T47D (cell line): ENCODE measurements around the gene DPF3.

Experiments used
- DNase-seq, 2 experiments: peaks; one replicate each; pipeline versions ENCODE4 v3.0.0 to v3.0.0-alpha.2; 2011 to 2012; ENCODE audit warnings: low read depth in 1 of 2, low spot score in 1 of 2
- JUND ChIP-seq: IDR thresholded peaks from 2 replicates; pipeline ENCODE4 v1.6.1; 2012; ENCODE audit warnings: low read depth
- in situ Hi-C: cut with HindIII; loops from 2 replicates; pipeline ENCODE4 v1.10.0; 2016; ENCODE audit warnings: low sequenced_read_pairs, low pct_unique_long_range_greater_than_20kb

Gene DPF3

DNA sequence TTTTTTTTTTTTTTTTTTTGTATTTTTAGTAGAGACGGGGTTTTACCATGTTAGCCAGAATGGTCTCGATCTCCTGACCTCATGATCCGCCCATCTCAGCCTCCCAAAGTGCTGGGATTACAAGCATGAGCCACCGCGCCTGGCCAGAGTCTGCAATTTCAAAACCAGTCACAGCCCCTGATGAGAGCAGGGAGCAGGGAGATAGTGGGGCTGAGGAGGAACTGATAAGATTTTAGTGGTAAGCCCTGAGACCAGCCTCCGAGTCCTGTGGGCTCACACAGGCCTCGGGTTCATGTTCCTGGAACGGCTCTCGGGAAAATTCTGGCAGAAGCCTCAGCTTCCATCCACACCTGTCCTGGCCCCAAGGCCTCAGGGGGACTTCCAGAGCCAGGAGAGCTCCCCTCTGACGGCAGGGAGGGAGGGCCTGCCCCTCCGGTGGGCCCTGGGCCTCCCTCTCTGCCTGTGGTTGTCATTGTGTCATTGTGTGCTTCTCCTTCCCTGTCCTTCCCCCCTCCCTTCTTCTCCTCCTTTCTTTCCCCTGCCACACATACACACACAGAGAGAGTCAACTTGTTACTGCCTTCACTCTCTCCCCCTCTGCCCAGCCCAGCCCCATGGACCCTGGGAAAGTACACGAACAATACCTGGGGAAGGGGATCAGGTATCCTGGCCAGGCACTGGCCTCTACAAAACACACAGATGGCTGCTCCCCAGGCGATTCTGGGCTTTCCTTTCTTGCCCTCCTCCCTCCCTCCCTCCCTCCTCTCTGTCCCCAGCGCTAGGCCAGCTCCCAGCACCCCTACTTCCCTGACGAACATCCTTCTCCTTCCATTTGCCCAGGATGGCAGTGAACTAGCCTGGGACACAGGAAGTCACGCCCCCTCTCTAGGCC, 294.1 kb downstream of the DPF3 start:
- no peak for DNase-seq
- no peak for TF ChIP-seq JUND
- in situ Hi-C loops = no loop called here

DNA sequence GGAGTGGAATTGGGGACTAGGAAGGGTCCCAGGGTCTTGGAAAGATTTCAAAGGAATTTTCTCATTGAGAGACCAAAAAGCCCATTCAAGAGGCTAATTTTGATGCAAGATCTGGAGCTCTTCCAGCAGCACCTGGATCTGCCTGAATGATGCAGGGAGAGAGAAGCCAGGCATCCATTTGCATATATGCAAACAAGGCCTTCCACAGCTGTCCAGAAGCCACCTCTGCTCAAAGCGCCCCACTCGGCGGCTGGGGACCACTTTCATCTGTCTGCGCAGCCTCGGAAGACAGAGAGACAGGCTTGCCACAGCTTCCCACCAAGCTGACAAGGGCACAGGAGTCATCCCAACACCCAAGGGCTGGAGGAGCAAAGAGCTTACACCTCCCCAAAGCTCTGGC, 295.6 kb downstream of the DPF3 start:
- no peak for DNase-seq
- in situ Hi-C loops = no loop called here
- TF ChIP-seq JUND = no peak

DNA sequence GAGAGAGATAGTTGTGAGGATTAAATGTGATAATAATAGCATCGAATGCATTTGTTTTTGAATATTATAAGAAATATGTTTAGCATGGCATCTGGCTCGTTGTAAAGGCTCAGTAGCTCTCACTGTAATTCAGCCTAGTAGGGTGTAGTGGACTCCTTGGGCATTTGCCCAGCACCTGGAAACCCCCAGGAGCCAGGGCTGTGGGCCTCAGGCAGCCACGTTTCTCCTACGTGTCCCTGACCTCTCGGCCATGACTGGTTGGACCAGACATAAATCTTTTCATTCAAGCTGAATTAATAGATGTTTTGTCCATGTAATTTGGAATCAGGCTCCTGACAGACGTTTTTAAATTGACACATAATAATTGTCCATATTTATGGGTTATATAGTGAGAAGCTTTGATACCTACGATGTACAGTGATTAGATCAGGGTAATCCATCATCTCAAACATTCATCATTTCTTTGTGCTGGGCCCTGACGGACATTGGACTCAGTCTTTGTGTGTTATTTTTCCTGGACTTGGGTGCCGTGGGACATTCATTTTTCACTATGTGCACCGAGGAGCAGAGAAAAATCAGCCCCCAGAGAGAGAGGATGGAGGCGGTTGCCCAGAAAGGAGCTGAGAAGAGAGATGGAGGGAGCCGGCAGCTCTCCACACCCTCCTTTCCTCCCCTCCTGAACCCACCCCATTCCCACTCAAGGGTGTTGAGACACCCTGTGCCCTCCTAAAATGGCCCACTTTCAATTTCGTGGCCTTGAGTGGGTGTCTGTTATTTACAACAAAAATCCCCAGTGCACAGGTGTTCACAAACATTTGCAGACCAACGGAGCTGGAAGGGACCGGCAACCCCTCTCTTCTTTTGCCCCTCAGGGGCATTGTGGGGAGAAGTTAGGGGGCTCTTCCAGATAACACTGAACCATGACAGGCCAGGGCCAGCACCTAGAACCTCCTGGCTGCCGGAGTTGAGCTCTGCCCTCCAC, 296.4 kb downstream of the DPF3 start:
- TF ChIP-seq JUND = no peak
- no peak for DNase-seq
- in situ Hi-C loops = no loop called here

DNA sequence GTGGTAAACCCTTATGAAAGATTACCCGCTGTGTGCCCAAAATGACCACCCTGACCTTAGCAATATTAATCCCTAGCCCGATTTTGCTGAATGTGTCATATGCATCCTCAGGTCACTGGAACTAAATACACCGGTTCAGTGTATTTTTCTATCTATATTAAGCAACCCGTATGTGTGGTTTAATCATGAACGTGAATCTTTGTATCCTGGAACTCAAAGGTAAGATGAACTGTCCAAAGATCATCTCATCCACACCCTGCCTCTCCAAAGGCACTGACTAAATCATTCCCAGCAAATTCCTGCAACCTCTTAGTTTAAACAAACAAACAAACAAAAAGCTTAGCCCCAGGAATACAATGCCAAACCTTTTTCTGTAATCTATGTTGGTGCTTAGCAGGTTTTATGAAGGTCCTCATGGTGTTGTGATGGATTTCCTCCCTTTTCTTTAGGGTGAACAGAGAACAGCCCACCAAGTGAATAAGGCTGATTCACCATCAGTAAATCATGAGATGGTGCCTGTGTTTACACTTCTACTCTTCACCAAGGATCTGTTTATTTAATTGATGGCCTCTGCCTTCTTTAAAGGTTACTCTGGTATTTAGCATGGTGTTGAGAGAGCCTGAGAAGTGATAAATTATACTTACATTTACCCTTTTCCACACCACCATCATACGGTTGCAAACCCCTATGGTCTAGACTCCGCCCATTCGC, 298.6 kb downstream of the DPF3 start:
- in situ Hi-C loops = no loop called here
- no peak for DNase-seq
- no peak for TF ChIP-seq JUND

DNA sequence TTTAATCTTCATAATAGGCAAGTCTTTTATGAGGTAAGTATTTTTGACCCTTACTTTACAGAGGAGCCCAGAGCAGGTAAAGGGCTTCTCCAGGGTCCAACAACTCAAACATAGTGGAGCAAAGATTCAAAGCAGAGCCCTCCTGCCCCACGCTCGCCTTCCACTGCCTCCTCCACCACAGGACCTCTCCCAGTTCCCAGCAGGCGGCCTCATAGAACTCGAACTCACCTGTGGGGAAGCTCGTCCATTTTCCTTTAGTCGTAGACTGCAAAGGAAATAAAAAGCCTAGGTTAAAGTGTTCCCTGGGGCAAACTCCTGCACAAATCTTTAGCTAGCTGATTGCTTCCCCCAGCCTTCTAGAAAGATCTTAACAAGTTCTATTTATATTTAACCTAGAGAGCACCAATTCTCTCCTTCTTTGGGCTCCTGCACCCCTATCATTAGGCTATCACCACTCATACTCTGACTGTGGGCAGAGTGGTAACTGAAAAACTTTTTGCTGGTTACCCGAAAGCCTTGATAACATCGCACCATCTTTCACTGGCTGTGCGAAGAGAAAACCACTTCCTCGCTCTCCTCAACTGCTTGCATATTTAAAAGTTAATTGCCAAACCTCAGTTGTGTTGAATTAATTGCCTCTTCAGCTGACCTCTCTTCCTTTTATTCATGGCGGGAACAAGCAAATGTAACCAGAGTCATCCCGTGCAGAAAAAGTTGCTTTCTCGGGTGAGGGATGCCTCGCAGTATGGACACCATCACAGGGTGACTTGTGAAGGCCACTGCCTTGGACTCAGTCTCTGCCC, 299.6 kb downstream of the DPF3 start:
- DNase-seq = no peak
- in situ Hi-C loops = no loop called here
- TF ChIP-seq JUND = no peak

DNA sequence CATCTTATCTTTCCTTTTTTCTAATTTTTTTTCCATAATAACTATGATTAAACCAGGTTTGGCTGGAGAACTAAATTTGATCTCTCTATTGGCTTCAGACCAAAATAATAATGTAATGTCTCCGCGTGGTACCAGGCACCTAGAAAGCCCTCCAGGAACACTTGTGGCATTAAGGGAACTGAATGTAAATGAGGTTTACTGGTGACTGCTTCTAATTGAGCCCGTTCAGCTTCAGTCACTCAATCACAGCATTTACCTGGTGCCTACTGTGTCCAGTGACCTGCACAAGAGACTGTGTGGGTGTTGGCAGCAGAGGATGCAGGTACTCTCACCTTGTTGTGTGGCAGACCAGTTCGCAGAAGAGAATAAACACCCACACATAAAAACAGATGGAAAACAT, 302.5 kb downstream of the DPF3 start:
- no peak for DNase-seq
- no peak for TF ChIP-seq JUND
- in situ Hi-C loops = no loop called here

DNA sequence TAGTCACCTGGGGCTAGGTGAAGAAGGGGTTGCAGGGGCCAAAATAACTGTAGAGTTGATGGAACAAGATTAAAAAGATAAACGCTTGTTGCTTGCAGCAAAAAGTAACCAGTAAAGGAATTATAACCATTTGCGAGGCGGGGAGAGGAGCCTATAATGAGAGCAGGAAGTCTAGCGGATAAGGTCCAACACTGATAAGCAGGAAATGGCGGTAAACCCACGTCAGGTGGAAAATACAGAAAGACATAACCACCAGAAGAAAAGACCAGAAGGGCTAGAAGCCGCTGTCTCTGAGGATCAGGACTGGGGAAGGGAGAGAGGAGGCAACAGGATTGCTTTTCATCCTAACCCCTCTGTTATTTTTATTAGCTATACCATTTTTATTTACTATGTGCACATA, 303.3 kb downstream of the DPF3 start:
- in situ Hi-C loops = no loop called here
- no peak for DNase-seq
- no peak for TF ChIP-seq JUND

DNA sequence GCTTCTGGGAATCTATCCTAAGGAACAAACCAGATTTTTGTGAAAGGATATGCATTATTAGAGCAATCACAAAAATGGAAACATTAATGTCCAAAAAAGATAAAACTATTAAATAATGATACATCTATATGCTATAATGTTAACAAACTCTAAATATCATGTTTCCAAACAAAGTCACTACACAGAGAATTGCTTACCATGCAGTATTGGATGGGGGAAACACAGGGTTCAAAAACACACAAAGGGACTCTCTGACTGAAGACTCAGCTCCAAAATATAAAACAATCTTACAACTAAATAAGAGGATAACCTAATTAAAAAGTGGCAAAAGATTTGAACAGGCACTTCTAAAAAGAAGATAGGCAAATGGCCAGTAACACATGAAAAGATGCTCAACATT, 304.2 kb downstream of the DPF3 start:
- in situ Hi-C loops = no loop called here
- TF ChIP-seq JUND = no peak
- no peak for DNase-seq

DNA sequence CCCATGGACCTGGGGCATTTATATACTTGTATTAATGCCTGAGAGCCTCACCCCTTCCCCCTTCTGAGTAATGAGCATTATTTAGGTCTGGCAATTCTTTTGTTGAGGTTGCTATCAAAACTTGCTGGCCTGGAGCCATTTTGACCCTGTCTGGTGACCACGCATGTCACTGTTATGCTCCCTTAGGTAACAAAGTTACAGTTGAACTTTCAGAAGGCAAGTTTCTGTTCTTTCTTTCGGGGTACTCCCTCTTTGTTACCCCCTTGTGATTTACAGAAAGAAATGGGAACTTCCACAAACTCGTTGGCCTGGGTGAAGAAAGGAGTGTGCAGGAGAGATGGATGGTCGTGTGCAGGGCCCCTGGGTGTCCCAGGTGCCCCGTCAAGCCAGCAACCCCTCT, 305.4 kb downstream of the DPF3 start:
- no peak for TF ChIP-seq JUND
- in situ Hi-C loops = no loop called here
- no peak for DNase-seq

DNA sequence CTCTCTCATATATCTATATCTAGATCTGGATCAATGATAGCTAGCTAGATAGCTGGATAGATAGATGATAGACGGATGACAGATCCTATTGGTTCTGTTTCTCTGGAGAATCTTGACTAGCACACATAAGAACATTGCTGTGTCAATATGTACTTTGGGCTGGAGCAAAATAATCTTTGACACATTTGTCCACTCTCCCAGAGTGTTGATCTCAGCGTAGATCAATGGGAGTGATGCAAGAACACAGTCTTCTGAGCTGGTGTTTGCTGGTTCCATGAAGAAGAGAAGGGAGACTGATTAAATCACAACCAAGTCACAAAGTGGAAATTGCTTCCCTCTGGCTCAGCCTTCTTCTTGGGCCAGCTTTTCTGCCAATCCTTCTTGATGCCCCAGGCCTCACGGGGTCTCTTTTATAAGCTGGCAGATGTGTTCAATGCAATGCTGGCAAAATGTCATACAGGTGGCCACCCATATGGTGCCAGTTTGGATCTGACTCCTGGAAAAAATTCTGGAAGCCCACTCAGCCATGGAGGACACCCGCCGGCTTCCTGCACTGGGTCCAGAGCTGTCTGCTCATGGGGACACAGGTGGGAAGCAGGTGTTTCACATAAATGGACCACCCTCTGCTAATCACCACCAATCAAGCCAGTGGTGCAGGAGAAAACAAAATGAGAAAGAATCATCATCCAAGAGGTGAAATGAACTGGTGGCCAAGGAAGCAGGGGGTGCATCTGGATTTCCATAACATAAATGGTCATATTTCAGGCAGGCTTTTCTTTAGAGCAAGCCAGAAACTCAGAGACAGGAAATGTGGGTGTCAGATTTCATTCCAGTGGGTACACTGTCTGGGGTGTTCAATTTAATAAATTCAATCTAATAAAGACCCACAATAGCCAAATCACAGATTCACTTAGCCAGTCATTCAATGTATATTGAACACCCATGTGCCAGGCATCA, 310.3 kb downstream of the DPF3 start:
- DNase-seq = no peak
- in situ Hi-C loops = no loop called here
- TF ChIP-seq JUND = no peak

DNA sequence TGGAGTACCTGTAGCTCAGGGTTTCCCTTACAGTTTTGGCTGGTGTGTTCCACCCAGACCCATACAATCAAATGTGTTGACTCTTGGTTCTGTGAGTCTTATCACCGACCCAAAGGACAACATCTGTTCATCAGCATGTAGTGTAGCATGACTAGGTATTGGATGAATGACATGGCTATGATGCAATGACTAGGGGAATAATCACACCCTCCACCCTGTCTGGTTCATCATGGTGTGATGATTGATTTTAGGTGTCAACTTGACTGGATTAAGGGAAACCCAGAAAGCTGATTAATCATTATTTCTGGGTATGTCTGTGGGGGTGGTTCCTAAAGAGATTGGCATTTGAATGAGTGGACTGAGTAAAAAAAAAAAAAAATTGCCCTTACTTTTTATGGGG, 311.3 kb downstream of the DPF3 start:
- in situ Hi-C loops = no loop called here
- TF ChIP-seq JUND = no peak
- no peak for DNase-seq
